Inflammatory macrophage treated with lipopolysaccharide for 4 hours (primary cell): ENCODE results near the gene ELF1.
"Not testable (repeated sequence)": the region's sequence is repeated elsewhere in the genome, so short reads cannot be mapped to it uniquely, and the experiment has no call there.

ENCODE experiments used
- DNase-seq: peaks from one replicate; pipeline ENCODE4 v3.0.0-alpha.2; 2020

The ELF1 gene

DNA sequence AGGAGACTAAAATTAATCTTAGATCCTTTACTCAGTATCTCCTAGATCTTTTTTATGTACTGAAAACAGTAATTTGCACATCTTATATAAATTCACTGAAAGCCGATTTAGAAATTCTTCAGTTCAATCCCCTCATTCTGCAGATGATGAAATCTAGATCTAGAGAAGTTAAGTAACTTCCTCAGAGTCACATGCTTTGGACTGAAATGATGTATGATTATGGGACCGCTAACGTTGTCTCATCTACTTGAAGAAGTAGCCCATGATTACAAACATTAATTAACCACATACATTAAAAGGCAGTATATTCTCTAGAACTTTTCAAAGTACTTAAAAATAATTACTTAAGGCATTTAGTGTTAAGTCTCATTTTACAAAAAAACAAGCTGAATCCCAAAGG lies 37.8 kb downstream of the ELF1 start:
- peak; percentile 91 for DNase-seq

DNA sequence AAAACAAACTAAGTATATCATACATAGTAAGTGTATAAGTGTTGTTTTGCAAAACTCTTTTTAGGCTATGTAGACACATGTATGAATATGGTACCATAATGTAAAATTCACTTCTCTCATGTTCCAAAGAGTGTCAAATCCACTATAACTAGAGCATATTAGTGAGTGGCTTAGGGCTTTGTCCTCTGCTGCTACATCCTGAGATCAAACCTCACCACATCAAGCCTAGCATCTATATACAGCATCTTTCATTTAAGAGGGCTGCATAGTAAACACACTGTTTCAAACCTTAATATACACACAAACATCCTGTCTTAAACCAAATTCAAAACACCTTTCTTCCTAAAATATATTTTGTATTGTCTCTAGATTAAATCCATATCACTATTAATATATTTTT lies 38.7 kb downstream of the ELF1 start:
- no peak for DNase-seq

DNA sequence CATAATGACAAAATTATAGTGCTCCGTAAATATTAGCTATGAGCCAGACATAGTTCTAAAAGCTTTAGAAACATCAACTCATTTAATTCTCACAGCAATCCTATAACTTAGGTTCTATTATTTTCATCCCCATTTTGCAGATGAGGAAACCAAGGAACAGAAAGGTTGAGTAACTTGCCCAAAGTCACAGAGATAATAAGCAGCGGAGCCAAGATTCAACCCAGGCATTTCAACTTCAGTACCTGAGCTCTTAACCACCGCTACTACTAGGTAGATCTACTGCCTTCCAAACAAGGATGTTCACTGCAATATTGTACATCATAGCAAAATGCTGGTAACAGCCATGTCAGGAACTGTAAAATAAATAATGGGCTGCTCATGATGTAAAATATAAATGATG lies 39.9 kb downstream of the ELF1 start:
- DNase-seq: no peak

DNA sequence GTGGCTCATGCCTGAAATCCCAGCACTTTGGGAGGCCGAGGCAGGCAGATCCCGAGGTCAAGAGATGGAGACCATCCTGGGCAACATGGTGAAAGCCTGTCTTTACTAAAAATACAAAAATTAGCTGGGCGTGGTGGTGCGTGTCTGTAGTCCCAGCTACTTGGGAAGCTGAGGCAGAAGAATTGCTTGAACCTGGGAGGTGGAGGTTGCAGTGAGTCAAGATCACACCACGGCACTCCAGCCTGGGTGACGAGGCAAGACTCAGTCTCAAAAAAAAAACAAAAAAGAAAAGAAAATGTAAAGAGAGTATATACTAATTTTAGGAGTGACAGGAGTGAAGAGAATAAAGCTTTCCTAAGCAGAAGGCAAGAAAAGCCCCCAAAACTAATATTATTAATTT lies 41.0 kb downstream of the ELF1 start:
- DNase-seq: not testable (repeated sequence)

DNA sequence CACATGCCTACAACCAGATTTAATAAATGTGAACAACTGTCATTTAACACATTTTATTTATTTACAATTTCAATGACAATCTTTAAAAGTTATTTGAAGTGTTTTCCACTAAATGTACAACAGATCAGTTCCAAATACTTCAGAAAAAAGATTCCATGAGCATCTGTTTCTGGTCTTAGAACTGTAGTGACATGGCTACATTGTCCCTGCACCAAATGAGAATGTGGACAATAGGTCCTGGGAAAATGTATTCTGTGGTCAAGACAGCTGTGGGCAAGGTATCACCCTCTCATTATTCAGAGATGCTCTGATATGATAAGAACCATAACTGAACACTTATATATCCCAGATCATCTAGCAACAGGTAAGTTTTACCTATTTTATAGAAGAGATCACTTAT lies 43.7 kb downstream of the ELF1 start:
- DNase-seq: no peak

DNA sequence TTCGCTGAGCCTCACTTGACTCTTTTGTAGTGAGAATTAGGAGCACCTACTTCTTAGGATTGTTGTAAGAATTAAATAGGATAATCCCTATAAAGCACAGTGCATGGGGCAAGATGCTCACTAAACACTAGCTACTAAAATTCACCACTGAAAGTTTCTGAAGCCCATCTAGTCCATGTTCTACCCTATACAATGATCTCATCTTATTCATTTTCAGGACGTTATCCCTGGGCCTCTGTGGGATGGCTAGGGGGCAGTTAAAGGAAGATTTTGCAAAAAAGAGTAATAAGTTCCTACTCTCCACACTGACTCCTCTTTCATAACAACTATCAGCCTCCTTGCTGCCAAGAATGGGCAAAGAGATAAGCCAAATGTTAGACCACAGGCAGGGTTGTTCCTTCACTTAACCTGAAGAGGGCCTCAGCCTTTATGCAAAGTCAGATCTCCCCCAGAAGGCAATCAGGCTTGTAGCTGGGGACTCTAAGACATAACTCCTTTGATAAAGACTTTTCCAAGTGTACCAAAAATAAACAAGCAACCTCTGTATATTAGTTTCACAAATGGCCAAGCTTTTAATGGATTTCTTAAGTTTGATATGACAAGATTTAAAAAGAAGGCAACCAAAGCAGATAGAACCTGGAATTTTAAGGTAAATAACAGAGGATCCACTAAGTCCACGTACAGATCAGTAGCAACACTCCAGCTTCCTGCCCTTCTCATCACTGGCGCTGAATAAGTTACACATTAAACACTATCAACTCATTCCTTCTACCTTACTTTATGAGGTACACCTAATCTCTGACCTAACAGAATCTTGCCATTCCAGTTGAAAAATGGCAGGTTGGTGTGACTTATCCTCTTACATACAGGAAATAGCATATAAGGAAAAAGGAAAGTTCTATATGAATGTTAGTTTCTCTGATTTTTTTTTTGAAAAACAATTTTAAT lies 44.4 kb downstream of the ELF1 start:
- DNase-seq: peak; percentile 52

DNA sequence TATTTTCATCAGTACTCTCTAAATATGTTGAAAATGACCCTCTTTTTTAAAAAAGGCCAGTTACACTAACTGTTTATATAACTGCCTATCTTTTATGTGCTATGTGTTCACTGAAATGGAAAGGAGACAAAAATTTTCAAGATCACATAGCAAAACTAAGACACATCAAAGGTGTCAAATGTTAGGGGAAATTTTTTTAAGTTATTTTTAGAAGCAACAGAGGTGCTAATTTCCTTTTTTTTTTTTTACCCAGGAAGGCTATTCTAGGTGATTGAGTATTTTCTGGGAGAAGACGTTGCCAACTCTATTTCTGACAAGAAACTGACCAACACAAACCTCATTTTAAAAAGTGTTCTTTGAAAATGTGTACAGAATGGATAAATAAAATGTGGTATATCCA lies 45.7 kb downstream of the ELF1 start:
- no peak for DNase-seq

DNA sequence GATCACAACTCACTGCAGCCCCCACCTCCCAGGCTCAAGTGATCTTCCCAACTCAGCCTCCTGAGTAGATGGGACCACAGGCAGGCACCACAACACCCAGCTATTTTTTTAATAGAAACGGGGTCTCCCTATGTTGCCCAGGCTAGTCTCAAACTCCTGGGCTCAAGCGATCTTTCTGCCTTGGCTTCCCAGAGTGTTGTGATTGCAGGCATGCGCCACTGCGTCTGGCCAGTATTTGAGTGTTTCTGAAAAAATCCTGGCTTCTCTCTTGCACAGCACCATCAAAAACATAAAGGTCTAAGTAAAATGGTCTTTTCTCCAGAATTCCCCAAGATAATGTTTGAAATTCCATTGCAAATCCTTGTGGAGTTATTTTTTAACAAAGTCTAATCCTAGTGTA lies 47.8 kb downstream of the ELF1 start:
- DNase-seq: no peak

DNA sequence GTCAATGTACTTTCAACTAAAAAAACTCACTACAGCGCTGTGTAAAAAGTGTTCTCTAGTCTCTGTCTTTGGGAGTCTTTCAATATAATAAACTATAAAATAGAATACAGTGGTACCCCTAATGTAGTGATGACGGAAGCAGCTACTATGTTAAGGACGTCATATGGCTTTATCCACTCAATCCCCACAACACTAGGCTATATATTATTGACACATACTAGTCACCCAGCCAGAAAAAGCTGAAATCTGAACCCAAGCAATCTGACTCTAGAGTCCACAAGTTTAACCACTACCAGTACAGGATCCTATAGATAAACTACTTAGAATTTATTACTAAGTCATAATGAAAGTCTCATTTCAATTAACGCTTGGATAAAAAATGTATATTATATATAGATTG lies 48.3 kb downstream of the ELF1 start:
- DNase-seq: no peak

DNA sequence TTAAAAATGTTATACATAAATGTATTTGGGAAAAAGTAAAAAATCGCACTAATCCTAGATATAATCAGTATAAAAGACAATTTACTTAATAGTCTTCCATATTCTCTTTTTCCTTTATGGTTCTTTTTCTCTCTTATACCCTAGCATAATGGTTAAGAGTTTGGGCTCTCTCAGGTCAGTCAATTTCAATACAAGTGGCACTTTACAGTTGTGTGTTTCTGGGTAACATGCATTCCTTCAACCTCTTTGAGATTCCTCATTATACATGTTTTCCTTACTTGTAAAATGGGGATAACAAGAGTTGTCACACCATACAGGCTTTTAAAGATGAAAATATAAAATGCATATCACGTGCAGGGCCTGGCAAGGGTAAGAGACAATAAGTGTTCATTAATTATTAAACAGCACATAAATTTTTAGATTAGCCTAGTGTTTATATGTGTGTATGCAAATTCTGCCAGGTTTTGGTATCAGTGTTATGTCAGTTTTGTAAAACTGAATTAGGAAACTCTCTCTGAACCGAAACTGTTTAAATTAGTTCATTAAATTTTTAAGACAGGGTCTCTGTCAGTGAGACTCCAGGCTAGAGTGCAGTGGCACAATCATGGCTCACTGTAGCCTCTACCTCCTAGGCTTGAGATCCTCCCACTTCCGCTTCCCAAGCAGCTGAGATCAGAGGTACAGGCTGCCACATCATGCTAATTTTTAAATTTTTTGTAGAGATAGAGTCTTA lies 49.8 kb downstream of the ELF1 start:
- DNase-seq: peak; percentile 76

DNA sequence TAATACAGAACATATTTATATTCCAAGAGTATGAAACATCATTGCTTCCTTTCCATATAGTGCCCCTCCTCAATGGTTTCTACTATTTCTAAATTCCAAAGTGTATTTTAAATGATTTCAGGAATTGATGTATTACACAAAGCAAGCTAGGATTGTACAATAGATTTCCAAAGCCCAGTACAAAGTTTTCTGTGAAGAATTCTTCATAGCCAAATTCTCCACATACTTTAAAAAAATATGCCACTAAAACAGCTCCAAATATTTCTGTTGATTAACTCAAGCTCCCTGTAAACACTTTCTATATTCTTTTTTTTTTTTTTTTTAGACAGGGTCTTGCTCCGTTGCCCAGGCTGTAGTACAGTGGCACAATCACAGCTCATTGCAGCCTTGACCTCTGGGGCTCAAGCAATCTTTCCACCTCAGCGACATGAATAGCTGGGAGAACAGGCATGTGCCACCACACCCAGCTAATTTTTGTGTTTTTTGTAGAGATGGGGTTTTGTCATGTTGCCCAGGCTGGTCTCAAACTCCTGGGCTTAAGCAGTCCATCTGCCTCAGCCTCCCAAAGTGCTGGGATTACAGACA lies 50.6 kb downstream of the ELF1 start:
- DNase-seq: no peak

DNA sequence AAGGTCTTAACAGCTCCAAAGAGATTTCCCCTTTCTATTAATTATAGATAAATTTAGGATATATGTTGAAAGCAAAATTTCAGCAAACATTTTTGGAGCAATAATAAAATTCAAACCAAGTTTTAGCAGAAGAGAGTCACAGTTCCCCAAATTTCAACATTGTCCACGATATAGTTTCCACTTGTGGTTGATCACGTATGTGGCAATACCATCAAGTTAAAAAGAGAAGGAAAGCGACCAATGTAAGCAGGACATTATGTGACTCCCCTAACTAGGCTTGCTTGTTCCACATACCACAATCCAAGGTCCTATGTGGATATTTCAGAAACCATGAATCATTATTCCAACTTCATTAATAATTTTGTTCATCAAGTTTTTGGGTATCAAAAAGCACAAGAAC lies 52.8 kb downstream of the ELF1 start:
- peak; percentile 92 for DNase-seq

DNA sequence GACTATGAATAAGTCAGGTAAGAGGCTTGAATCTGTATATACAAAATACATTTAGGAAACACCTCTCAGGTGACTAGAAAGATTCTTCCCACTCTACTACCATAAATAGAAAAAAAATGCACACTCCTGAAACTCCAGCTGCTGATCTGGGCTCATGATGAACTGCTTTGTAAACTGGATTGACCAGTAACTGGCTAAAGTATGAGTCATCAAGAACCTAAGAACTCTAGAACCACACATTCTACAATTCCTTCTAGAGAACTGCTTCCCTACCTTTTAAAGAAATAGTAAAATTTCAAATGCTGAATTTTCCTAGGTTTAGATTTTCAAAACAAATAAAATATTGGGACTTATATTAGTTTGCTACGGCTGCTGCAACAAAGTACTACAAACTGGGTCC lies 55.2 kb downstream of the ELF1 start:
- DNase-seq: peak; percentile 26

DNA sequence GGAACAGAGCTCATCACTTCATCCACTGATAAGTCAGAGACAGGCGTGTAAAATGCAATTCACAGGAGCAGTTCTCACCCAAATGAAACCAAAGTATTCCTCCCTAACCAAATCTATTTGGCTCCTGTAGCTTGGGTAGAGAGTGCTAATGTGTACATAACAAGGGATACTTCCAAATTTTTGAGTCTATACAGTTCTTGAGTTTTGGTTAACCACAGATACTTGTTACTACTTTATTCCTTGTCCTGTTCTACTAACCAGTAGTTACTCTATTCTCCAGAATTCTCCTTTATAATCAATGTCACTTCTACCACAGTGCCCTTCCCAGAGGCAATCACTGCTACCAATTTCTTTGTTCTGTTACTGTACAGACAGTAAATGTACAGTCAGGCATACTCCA lies 57.3 kb downstream of the ELF1 start:
- no peak for DNase-seq

DNA sequence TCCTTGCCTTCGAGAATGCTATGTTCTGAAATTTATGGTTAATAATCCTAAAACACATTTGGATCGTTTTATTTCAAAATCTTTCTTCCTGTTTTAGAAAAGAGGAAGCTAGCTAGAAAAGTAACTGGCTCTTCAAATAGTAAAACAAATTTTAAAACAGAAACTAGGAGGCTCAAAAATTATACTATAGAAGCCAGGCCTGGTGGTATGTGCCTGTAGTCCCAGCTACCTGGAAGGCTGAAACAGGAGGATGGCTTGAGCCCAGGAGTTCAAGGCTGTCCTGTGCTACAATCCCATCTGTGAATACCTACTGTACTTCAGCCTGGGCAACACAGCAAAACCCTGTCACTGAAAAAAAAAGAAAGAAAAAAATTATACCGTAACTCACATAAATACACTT lies 57.9 kb downstream of the ELF1 start:
- DNase-seq: peak; percentile 79

DNA sequence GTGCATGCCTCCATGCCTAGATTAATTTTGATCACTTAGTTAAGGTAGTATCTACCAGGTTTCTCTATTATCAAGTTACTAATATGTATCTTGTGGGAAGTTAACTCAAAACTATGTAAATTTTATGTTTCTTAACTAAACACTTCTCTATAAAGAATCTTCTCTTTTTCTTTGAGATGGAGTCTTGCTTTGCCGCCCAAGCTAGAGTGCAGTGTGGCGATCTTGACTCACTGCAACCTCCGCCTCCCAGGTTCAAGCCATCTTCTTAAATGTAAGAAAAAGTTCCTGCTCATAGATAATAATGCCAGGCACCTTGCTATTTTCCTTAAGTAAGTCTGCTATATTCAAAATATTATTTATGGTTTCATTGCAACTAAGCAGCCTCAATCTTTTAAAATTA lies 58.4 kb downstream of the ELF1 start:
- no peak for DNase-seq

DNA sequence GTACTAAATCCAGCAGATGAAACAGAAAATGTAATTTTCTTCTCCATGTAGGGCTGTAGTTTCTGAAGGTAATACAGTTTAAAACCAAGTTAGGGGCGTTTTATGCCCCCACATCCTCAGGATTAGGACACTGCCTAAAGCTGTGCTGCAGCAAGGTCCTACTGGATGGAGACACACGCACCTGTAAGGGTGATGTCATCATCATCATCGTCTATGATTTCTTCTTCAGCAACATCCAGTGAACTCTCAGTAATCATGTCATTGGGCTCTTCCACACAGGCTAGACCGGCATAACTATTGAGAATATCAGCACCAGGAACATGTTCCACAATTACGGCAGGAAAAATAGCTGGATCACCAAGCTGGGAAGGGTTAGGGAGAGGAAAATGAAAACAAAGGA lies 60.5 kb downstream of the ELF1 start:
- no peak for DNase-seq

DNA sequence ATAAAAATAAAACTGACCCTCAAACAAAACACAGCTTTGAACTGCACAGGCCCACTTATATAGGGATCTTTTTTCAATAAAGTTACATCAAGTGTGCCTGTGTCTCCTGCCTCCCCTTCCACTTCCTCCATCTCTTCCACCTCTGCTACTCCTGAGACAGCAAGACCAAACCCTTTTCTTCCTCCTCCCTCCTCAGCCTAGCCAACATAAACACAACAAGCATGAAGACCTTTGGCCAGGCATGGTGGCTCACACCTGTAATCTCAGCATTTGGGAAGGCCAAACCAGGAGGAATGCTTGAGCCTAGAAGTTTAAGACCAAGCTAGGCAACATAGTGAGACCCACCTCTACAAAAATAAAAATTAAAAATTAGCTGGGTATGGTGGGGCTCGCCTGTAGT lies 72.6 kb downstream of the ELF1 start:
- no peak for DNase-seq

DNA sequence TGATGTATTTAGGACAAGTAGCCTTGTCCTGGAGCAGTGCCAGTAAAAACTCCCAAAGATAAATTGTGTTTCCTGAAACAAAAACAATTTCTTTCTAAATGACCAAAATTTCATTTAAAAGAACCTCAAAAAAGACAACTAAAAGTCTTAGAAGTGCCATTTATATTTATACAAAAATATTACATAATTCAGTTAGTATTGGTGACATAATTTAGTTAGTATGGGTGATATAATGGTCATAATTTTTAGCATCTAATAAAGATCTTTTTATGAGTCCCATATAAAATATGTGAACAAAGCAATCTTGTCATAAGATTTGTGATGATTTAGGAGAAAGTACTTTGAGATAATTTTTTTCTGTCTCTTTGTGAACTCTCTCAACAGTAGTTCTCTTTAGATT lies 76.0 kb downstream of the ELF1 start:
- DNase-seq: no peak

DNA sequence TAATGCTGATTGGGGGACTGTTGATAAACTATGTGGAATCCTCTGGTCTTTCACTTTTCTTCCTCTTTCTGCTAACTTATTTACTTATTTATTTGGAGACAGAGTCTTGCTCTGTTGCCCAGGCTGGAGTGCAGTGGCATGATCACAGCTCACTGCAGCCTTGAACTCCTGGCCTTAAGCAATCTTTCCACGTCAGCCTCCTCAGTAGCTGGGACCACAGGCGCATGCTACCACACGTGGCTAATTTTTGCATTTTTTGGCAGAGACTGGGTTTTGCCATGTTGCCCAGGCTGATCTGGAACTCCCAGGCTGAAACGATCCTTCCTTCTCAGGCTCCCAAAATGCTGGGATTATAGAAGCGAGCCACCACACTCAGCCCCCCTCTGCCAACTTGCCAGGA lies 77.5 kb downstream of the ELF1 start:
- DNase-seq: no peak

DNA sequence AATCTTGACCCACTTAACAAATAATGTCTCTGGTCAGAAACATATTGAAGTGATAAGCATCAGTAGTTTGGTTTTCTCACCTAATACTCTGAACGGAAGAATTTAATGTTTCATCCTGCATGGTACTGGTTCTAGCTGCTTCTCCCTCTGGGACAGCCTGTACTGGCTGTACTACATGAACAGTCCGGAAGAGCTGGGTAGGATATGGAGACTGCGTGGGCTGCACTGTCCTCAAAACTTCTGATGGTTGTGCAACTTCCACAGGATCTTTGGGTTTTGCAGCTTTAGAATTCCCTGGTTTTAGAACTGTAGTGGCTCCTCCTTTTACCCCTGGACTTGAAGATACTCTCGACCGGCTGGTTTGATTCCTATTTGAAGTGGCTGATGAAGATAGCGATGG lies 78.3 kb downstream of the ELF1 start:
- no peak for DNase-seq

DNA sequence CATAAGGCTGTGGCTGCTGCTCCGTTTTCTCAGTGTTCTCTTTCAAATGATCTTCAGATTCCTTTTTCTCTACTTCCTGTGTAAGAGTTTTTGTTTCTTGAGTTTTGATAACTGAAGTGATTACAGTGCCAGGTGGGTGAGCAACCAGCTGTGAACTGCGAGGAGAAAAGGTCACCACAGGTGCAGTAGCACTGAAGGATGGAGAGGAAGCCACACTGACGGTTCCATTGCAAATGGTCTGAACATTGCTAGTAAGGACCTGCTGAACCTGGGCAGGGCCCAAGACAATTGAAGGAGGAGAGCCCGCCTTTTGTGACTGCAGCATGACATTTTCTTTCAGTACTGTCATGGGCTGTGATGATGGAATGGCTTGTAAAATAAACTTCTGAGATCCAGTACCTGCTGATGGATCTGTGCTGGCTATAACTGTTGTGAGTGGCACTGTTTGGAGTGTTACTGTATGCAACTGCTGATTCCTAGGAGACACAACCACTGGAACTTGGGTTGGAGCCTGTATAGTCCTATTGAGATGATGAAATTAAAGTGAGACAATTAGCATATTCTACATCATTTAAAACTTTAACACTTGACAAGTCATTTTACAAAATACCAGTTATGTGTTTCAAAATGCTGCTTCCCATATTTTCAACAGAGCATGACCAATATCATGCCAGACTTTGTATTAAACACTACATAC lies 85.5 kb downstream of the ELF1 start:
- DNase-seq: peak; percentile 15

DNA sequence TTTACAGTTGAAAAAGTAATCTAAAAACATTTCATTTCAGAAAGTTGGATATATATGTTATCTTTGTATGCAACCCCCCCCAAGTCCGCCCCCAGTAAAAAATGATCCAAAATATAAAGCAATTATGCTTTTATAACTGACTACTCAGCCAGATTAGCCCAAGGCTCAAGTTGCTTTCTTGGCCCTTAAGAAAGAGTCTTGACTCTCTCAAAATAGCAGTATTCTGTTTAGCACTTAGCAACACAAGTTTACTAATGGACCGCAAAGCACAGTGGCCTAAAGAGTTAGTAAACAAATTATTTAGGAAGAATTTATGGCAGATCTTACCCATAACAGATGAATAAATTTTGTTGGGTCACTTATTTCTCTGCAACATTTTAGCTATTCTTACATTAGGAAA lies 86.9 kb downstream of the ELF1 start:
- no peak for DNase-seq
